ENCODE data around the gene TAS2R40. TPM values are rescaled to one million over a fixed set of nuclear protein-coding genes. Genes with fewer than 3 reads are reported as not detected.

The TAS2R40 gene
- total RNA-seq, 2 experiments from 2014 or later, result not detected

Other genes with a start within 250 kb of the TAS2R40 start
- gene OR9A2, start 194.9 kb upstream of the TAS2R40 start, total RNA-seq, result not detected
- not detected for gene OR6V1, start 169.7 kb upstream of the TAS2R40 start, total RNA-seq
- gene PIP, start 90.0 kb upstream of the TAS2R40 start, total RNA-seq, result not detected
- not detected for gene TAS2R39, start 38.6 kb upstream of the TAS2R40 start, total RNA-seq
- gene GSTK1, start 41.4 kb downstream of the TAS2R40 start, total RNA-seq, result 100 to 1,000 TPM; 163 to 171 TPM
- gene TMEM139, start 62.9 kb downstream of the TAS2R40 start, total RNA-seq, result 1 to 10 TPM; 1.6 to 2.0 TPM
- gene CASP2, start 66.3 kb downstream of the TAS2R40 start, total RNA-seq, result 10 to 100 TPM; 79.6 to 80.9 TPM
- under 1 TPM in 1 of 2 experiments, not detected in 1; 0.09 TPM for gene CLCN1, start 94.1 kb downstream of the TAS2R40 start, total RNA-seq
- gene FAM131B, start 140.7 kb downstream of the TAS2R40 start, total RNA-seq, result 1 to 10 TPM; 2.7 to 2.9 TPM
- gene ZYX, start 159.3 kb downstream of the TAS2R40 start, total RNA-seq, result 100 to 1,000 TPM; 111 to 120 TPM
- 1 to 10 TPM; 2.4 to 2.8 TPM for gene EPHA1, start 186.8 kb downstream of the TAS2R40 start, total RNA-seq
- gene TAS2R60, start 221.4 kb downstream of the TAS2R40 start, total RNA-seq, result not detected